Measurements from ENCODE around the gene PLXNC1. TPM values are rescaled to one million over a fixed set of nuclear protein-coding genes. Genes with fewer than 3 reads are reported as not detected.

PLXNC1 gene
- total and polyA plus RNA-seq, 2 of the 8 experiments (the other 6 are each of a cell fraction or from before 2014, with no cell fraction given): 0.83 to 2.0 TPM

- TF ChIP-seq ASH2L (IDR thresholded peaks at IDR 0.05; ENCODE audit: low read length) (peak; percentile 20), E2F6 (IDR thresholded peaks at IDR 0.05) (0 out of 2 replicates have a peak, but pooled peaks have one; percentile 47), KDM4A (IDR thresholded peaks at IDR 0.05; ENCODE audit: low read depth, low read length, severe bottlenecking) (peak; percentile 97), TAF7 (optimal IDR thresholded peaks at IDR 0.05; ENCODE audit: borderline replicate concordance, low read depth, low read length) (peak; percentile 30), YY1 (IDR thresholded peaks at IDR 0.05; ENCODE audit: low read depth, low read length) (0 out of 2 replicates have a peak, but pooled peaks have one; percentile 7), EGR1 (IDR thresholded peaks at IDR 0.05; ENCODE audit: borderline replicate concordance, low read depth, low read length) (no peak), CHD7 (IDR thresholded peaks at IDR 0.05; ENCODE audit: insufficient replicate concordance, low read length) (no peak), RAD21 (IDR thresholded peaks at IDR 0.05 in 1 of 2, conservative IDR thresholded peaks at IDR 0.05 in 1 of 2; ENCODE audit: low read depth in 2 of 2, low read length in 2 of 2) (peak; percentile 42 to 60; a peak in 3 of 4 replicates)
Measured at GRCh38 chr12:94149119-94149780, 873 bp downstream of the PLXNC1 start (continued).
